MM.1S (cell line): ENCODE measurements around the gene ANO3.

Source experiments
- EZH2 ChIP-seq: fragments of 300-600 bp; sonication (generic); optimal IDR thresholded peaks from 2 replicates; pipeline ENCODE3; 2017; ENCODE audit warnings: low read depth, mild to moderate bottlenecking, antibody characterized with exemption, low read length, mixed read lengths
- EZH2phosphoT487 ChIP-seq: fragments of 300-600 bp; sonication (generic); IDR thresholded peaks from 2 replicates; pipeline ENCODE4 v1.6.1; 2018; ENCODE audit warnings: antibody characterized with exemption, low read length
- TF ChIP-seq, protein P1 (sequence below): fragments of 300-600 bp; sonication (generic); IDR thresholded peaks from 2 replicates; pipeline ENCODE4 v1.5.1; 2016; ENCODE audit warnings: antibody characterized with exemption, low read length, mixed read lengths

- TF ChIP-seq, protein P1, sequence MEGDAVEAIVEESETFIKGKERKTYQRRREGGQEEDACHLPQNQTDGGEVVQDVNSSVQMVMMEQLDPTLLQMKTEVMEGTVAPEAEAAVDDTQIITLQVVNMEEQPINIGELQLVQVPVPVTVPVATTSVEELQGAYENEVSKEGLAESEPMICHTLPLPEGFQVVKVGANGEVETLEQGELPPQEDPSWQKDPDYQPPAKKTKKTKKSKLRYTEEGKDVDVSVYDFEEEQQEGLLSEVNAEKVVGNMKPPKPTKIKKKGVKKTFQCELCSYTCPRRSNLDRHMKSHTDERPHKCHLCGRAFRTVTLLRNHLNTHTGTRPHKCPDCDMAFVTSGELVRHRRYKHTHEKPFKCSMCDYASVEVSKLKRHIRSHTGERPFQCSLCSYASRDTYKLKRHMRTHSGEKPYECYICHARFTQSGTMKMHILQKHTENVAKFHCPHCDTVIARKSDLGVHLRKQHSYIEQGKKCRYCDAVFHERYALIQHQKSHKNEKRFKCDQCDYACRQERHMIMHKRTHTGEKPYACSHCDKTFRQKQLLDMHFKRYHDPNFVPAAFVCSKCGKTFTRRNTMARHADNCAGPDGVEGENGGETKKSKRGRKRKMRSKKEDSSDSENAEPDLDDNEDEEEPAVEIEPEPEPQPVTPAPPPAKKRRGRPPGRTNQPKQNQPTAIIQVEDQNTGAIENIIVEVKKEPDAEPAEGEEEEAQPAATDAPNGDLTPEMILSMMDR = no peak
- TF ChIP-seq EZH2 = no peak
- no peak for TF ChIP-seq EZH2phosphoT487
Observed at GRCh38 chr11:26553182-26553581, 221.3 kb downstream of the ANO3 start.
